WTC11 (cell line): ENCODE measurements around the gene SPRR3. TPM values are rescaled to one million over a fixed set of nuclear protein-coding genes. Genes with fewer than 3 reads are reported as not detected.

Source experiments
- ATAC-seq: fragments of 200-7000 bp; cut with Tn5 transposase; 2 replicates; pipeline ENCODE4 v1.10.0; 2021; ENCODE audit warnings: mild to moderate bottlenecking, moderate library complexity
- CTCF ChIA-PET: fragments of 300-600 bp; sonication (Branson Sonifier 250); formaldehyde crosslinking; loops from one replicate; lab custom pipeline; 2021; ENCODE audit warnings: antibody characterized with exemption; lab: Charles Lee
- POLR2A ChIA-PET: fragments of 350-600 bp; sonication (Branson Sonifier 250); formaldehyde crosslinking; loops from one replicate; lab custom pipeline; 2021; ENCODE audit warnings: antibody characterized with exemption; lab: Charles Lee
- DNase-seq: peaks from one replicate; pipeline ENCODE4 v3.0.0; 2021; ENCODE audit warnings: low spot score
- H3K27ac Mint-ChIP-seq: 2 replicates; pipeline ENCODE4 v1.8.0; 2021; ENCODE audit warnings: mixed read lengths
- H3K27me3 Mint-ChIP-seq: 2 replicates; pipeline ENCODE4 v1.8.0; 2021; ENCODE audit warnings: low read depth, mild to moderate bottlenecking, moderate library complexity, mixed read lengths
- H3K36me3 Mint-ChIP-seq: 2 replicates; pipeline ENCODE4 v1.8.0; 2021; ENCODE audit warnings: mixed read lengths
- H3K4me1 Mint-ChIP-seq: 2 replicates; pipeline ENCODE4 v1.8.0; 2022; ENCODE audit warnings: mixed read lengths
- H3K4me3 Mint-ChIP-seq: 2 replicates; pipeline ENCODE4 v1.8.0; 2021; ENCODE audit warnings: mild to moderate bottlenecking, moderate library complexity, mixed read lengths
- H3K9me3 Mint-ChIP-seq: 2 replicates; pipeline ENCODE4 v1.8.0; 2021; ENCODE audit warnings: mixed read lengths
- ESRRA ChIP-seq: sonication (generic); formaldehyde crosslinking; IDR thresholded peaks from 2 replicates; pipeline ENCODE4 v1.8.1; 2022; ENCODE audit warnings: mild to moderate bottlenecking, missing genetic modification reagents, borderline replicate concordance
- ETV6 ChIP-seq: sonication (generic); formaldehyde crosslinking; IDR thresholded peaks from 2 replicates; pipeline ENCODE4 v1.8.1; 2022; ENCODE audit warnings: mild to moderate bottlenecking, missing genetic modification reagents
- FOXK1 ChIP-seq: sonication (generic); formaldehyde crosslinking; IDR thresholded peaks from 2 replicates; pipeline ENCODE4 v1.8.0; 2022; ENCODE audit warnings: mild to moderate bottlenecking, moderate library complexity, missing genetic modification reagents
- FOXP1 ChIP-seq: sonication (generic); formaldehyde crosslinking; IDR thresholded peaks from 2 replicates; pipeline ENCODE4 v1.8.0; 2022; ENCODE audit warnings: missing genetic modification reagents, mild to moderate bottlenecking, moderate library complexity, borderline replicate concordance
- GABPB1 ChIP-seq: sonication (generic); formaldehyde crosslinking; IDR thresholded peaks from 2 replicates; pipeline ENCODE4 v1.8.1; 2023; ENCODE audit warnings: mild to moderate bottlenecking, missing genetic modification reagents
- HMGA2 ChIP-seq: fragments of 250-450 bp; sonication (Bioruptor Pico); IDR thresholded peaks from 2 replicates; pipeline ENCODE4 v1.4.0; 2021; ENCODE audit warnings: mild to moderate bottlenecking, moderate library complexity
- HMGXB4 ChIP-seq: sonication (generic); formaldehyde crosslinking; IDR thresholded peaks from 2 replicates; pipeline ENCODE4 v1.8.1; 2023; ENCODE audit warnings: mild to moderate bottlenecking, moderate library complexity, missing genetic modification reagents
- JAZF1 ChIP-seq: fragments of 250-450 bp; sonication (Bioruptor Pico); IDR thresholded peaks from 2 replicates; pipeline ENCODE4 v1.9.0; 2021; ENCODE audit warnings: moderate library complexity, mild to moderate bottlenecking, inconsistent platforms
- KAT7 ChIP-seq: sonication (generic); formaldehyde crosslinking; IDR thresholded peaks from 2 replicates; pipeline ENCODE4 v1.8.1; 2023; ENCODE audit warnings: missing genetic modification reagents, mild to moderate bottlenecking, borderline replicate concordance
- NFATC4 ChIP-seq: fragments of 250-450 bp; sonication (Bioruptor Pico); IDR thresholded peaks from 2 replicates; pipeline ENCODE4 v1.9.0; 2021; ENCODE audit warnings: mild to moderate bottlenecking
- NR1H2 ChIP-seq: sonication (generic); formaldehyde crosslinking; IDR thresholded peaks from 2 replicates; pipeline ENCODE4 v1.9.0; 2021; ENCODE audit warnings: mild to moderate bottlenecking, moderate library complexity, missing genetic modification reagents
- NR2C2 ChIP-seq: sonication (generic); formaldehyde crosslinking; IDR thresholded peaks from 2 replicates; pipeline ENCODE4 v1.8.0; 2022; ENCODE audit warnings: mild to moderate bottlenecking, missing genetic modification reagents
- PREB ChIP-seq: sonication (generic); formaldehyde crosslinking; IDR thresholded peaks from 2 replicates; pipeline ENCODE4 v1.8.1; 2022; ENCODE audit warnings: mild to moderate bottlenecking, missing genetic modification reagents, moderate library complexity, borderline replicate concordance
- PRRX2 ChIP-seq: fragments of 250-450 bp; sonication (Bioruptor Pico); IDR thresholded peaks from 2 replicates; pipeline ENCODE4 v1.8.0; 2021; ENCODE audit warnings: mild to moderate bottlenecking
- RELA ChIP-seq: sonication (generic); formaldehyde crosslinking; IDR thresholded peaks from 2 replicates; pipeline ENCODE4 v1.8.1; 2022; ENCODE audit warnings: missing genetic modification reagents, mild to moderate bottlenecking, borderline replicate concordance
- SP1 ChIP-seq: sonication (generic); formaldehyde crosslinking; conservative IDR thresholded peaks from 2 replicates; pipeline ENCODE4 v1.8.1; 2022; ENCODE audit warnings: missing genetic modification reagents
- ZBTB43 ChIP-seq: sonication (generic); formaldehyde crosslinking; IDR thresholded peaks from 2 replicates; pipeline ENCODE4 v1.8.1; 2023; ENCODE audit warnings: mild to moderate bottlenecking, missing genetic modification reagents
- ZNF423 ChIP-seq: fragments of 250-450 bp; sonication (Bioruptor Pico); IDR thresholded peaks from 2 replicates; pipeline ENCODE4 v2.1.2; 2022; ENCODE audit warnings: mild to moderate bottlenecking, moderate library complexity
- ZSCAN18 ChIP-seq: fragments of 250-450 bp; sonication (Bioruptor Pico); IDR thresholded peaks from 2 replicates; pipeline ENCODE4 v2.1.2; 2022; ENCODE audit warnings: mild to moderate bottlenecking, moderate library complexity
- total RNA-seq: library from RNA; stranded (reverse); gene quantifications from 3 replicates; pipeline ENCODE4 v1.2.3, GENCODE V29; 2021
- TF ChIP-seq, protein P1 (sequence below): sonication (generic); formaldehyde crosslinking; IDR thresholded peaks from 2 replicates; pipeline ENCODE4 v1.8.1; 2023; ENCODE audit warnings: mild to moderate bottlenecking, missing genetic modification reagents

SPRR3 gene
- total RNA-seq, 1 experiment from 2014 or later = not detected

DNA sequence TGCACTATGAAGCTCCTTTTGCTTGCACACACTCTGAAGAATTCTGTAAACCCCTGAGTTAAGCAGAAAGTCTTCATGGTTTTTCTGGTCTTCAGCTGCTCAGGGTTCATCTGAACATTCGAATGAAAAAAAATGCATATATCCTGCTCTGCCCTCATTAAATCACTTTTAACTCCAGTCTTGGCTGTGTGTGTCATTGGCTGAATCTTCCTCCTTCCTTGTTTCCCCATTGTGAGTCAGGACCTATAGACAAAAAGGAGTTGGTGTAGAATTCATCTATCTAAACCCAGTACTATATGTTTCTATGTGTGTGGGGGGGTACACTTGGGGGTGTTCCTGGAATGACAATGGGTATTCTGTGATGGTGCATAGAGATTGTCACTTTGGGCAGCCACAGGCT lies 22.9 kb downstream of the SPRR3 start:
- peaks cover 27% of the 10 kb centered on the region for H3K4me1 Mint-ChIP-seq
- H3K27me3 Mint-ChIP-seq = no peaks in the 10 kb centered on the region; the same call in 1 of the 2 replicates
- H3K4me3 Mint-ChIP-seq = no peak overlapping the region
- no peak for ATAC-seq
- ChIA-PET POLR2A (no interaction called here), CTCF (no interaction called here)
- H3K27ac Mint-ChIP-seq = no peak overlapping the region
- DNase-seq = no peak
- peaks cover 28% of the 10 kb centered on the region for H3K9me3 Mint-ChIP-seq
- no peaks in the 10 kb centered on the region for H3K36me3 Mint-ChIP-seq
- TF ChIP-seq HMGA2 (no peak), GABPB1 (CRISPR knock-in tag) (no peak), FOXP1 (CRISPR knock-in tag) (no peak), ZBTB43 (no peak), NFATC4 (CRISPR knock-in tag) (no peak), HMGXB4 (CRISPR knock-in tag) (no peak), PREB (CRISPR knock-in tag) (no peak), FOXK1 (CRISPR knock-in tag) (no peak), ETV6 (CRISPR knock-in tag) (no peak), NR1H2 (CRISPR knock-in tag) (no peak), PRRX2 (CRISPR knock-in tag) (no peak)
- TF ChIP-seq, protein P1, sequence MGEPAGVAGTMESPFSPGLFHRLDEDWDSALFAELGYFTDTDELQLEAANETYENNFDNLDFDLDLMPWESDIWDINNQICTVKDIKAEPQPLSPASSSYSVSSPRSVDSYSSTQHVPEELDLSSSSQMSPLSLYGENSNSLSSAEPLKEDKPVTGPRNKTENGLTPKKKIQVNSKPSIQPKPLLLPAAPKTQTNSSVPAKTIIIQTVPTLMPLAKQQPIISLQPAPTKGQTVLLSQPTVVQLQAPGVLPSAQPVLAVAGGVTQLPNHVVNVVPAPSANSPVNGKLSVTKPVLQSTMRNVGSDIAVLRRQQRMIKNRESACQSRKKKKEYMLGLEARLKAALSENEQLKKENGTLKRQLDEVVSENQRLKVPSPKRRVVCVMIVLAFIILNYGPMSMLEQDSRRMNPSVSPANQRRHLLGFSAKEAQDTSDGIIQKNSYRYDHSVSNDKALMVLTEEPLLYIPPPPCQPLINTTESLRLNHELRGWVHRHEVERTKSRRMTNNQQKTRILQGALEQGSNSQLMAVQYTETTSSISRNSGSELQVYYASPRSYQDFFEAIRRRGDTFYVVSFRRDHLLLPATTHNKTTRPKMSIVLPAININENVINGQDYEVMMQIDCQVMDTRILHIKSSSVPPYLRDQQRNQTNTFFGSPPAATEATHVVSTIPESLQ (CRISPR knock-in tag) = no peak

DNA sequence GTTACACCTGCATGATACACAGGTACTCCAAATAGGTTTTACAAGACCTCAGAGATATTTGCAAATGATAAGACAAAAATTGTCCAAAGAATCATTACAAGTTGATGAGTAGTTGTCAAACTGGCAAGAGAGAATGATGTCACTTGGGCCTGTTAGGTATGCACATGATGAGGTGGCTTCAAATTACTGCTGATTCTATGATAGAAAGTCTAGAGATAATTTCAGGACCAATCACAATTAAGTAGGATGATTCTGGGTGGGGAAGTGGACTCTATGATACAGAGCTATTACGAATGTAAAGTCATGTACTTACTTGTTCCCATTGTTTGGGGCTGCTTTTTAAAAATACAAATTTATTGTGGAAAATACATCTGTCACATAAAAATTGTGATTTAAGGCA lies 24.2 kb downstream of the SPRR3 start:
- Mint-ChIP-seq H3K36me3 (no peaks in the 10 kb centered on the region), H3K9me3 (peaks cover 23% of the 10 kb centered on the region), H3K4me1 (peaks cover 26% of the 10 kb centered on the region), H3K27ac (no peak overlapping the region), H3K27me3 (no peaks in the 10 kb centered on the region), H3K4me3 (no peak overlapping the region)
- POLR2A ChIA-PET = no interaction called here
- ATAC-seq (no peak), DNase-seq (no peak)
- CTCF ChIA-PET = interaction anchor here (0.7 kb wide), 1 partner anchor 14 kb away, joined by 3 read pairs; no protein-coding TSS in a partner anchor
- TF ChIP-seq JAZF1 (CRISPR knock-in tag) = no peak
- no peak for TF ChIP-seq NR2C2
- TF ChIP-seq NFATC4 (CRISPR knock-in tag) = no peak
- TF ChIP-seq ZNF423 = no peak
- TF ChIP-seq KAT7 (CRISPR knock-in tag) = no peak
- no peak for TF ChIP-seq RELA
- no peak for TF ChIP-seq SP1 (CRISPR knock-in tag)
- no peak for TF ChIP-seq ESRRA (CRISPR knock-in tag)
- no peak for TF ChIP-seq ZSCAN18 (CRISPR knock-in tag)
